IMR-90 (cell line): ENCODE data around the gene CCDC136. TPM values are rescaled to one million over a fixed set of nuclear protein-coding genes. Genes with fewer than 3 reads are reported as not detected.

Experiments
- ATAC-seq: fragments of 200-7000 bp; cut with Tn5 transposase; 2 replicates; pipeline ENCODE4 v1.9.1; 2020; ENCODE audit warnings: low read depth, mild to moderate bottlenecking, moderate library complexity
- BruUV-seq: library from RNA; stranded (reverse); fragments of 400-500 nt; replicated peaks from 2 replicates; lab custom pipeline; 2021; lab: Mats Ljungman, UMichigan
- CTCF ChIA-PET: fragments of 300-600 bp; formaldehyde crosslinking; extraction: SDS; loops from one replicate; lab custom pipeline; 2021; ENCODE audit warnings: antibody characterized with exemption; lab: Yijun Ruan, JAX
- POLR2A ChIA-PET: fragments of 300-600 bp; sonication (Branson Sonifier 250); formaldehyde crosslinking; loops from one replicate; lab custom pipeline; 2022; ENCODE audit warnings: antibody characterized with exemption; ENCODE audit not compliant: unreplicated experiment; lab: Charles Lee
- DNase-seq: peaks from one replicate; pipeline ENCODE4 v3.0.0; 2013
- H2AFZ ChIP-seq: replicated peaks from 2 replicates; pipeline ENCODE3; 2013; ENCODE audit warnings: low read length, mild to moderate bottlenecking; ENCODE audit not compliant: poor library complexity
- H2AK5ac ChIP-seq: 2 replicates; pipeline ENCODE4 v1.6.1; 2013; ENCODE audit warnings: low read depth, low read length, inconsistent platforms
- H2AK9ac ChIP-seq: replicated peaks from 2 replicates; pipeline ENCODE3; 2013; ENCODE audit warnings: mild to moderate bottlenecking, low read depth, low read length, moderate library complexity; ENCODE audit not compliant: poor library complexity
- H2BK120ac ChIP-seq: 2 replicates; pipeline ENCODE4 v1.6.1; 2013; ENCODE audit warnings: low read depth, low read length, inconsistent platforms
- H2BK15ac ChIP-seq: 3 replicates; pipeline ENCODE4 v1.6.1; 2013; ENCODE audit warnings: low read depth, low read length, inconsistent platforms
- H2BK20ac ChIP-seq: 2 replicates; pipeline ENCODE4 v1.6.1; 2013; ENCODE audit warnings: low read depth, mild to moderate bottlenecking, inconsistent platforms, low read length, moderate library complexity
- H2BK5ac ChIP-seq: 2 replicates; pipeline ENCODE4 v1.6.1; 2013; ENCODE audit warnings: mild to moderate bottlenecking, low read depth, low read length, inconsistent platforms; ENCODE audit not compliant: poor library complexity, severe bottlenecking
- H3K14ac ChIP-seq: replicated peaks from 2 replicates; pipeline ENCODE4 v1.6.1; 2013; ENCODE audit warnings: low read depth, low read length, inconsistent platforms
- H3K18ac ChIP-seq: 2 replicates; pipeline ENCODE4 v1.6.1; 2013; ENCODE audit warnings: low read depth, low read length, control low read depth
- H3K23ac ChIP-seq: 2 replicates; pipeline ENCODE4 v1.6.1; 2013; ENCODE audit warnings: low read depth, low read length, inconsistent platforms
- H3K27ac ChIP-seq: 2 replicates; pipeline ENCODE4 v1.5.1; 2013; ENCODE audit warnings: mild to moderate bottlenecking, control low read depth, low read length; ENCODE audit not compliant: insufficient read depth
- H3K27me3 ChIP-seq: 2 replicates; pipeline ENCODE4 v1.6.1; 2013; ENCODE audit warnings: low read length; ENCODE audit not compliant: control insufficient read depth, insufficient read depth
- H3K36me3 ChIP-seq: 2 replicates; pipeline ENCODE4 v1.6.1; 2013; ENCODE audit warnings: low read length, mixed read lengths; ENCODE audit not compliant: control insufficient read depth, insufficient read depth
- H3K4ac ChIP-seq: 2 replicates; pipeline ENCODE4 v1.6.1; 2013; ENCODE audit warnings: low read depth, low read length, inconsistent platforms
- H3K4me1 ChIP-seq: 2 replicates; pipeline ENCODE4 v1.6.1; 2013; ENCODE audit warnings: low read length, mixed read lengths; ENCODE audit not compliant: control insufficient read depth, insufficient read depth
- H3K4me2 ChIP-seq: 2 replicates; pipeline ENCODE4 v1.6.1; 2013; ENCODE audit warnings: low read depth, mild to moderate bottlenecking, control low read depth, low read length, moderate library complexity
- H3K4me3 ChIP-seq: 2 replicates; pipeline ENCODE4 v1.5.1; 2013; ENCODE audit warnings: low read depth, mild to moderate bottlenecking, control low read depth, low read length, moderate library complexity; ENCODE audit not compliant: insufficient read depth
- H3K56ac ChIP-seq: 2 replicates; pipeline ENCODE4 v1.6.1; 2013; ENCODE audit warnings: low read length, inconsistent platforms; ENCODE audit not compliant: insufficient read depth; ENCODE audit errors: extremely low read depth
- H3K79me1 ChIP-seq, 2 experiments: 2 replicates each; pipeline ENCODE4 v1.6.1; 2013; ENCODE audit warnings: low read length in 2 of 2, inconsistent platforms in 1 of 2, low read depth in 1 of 2
- H3K9ac ChIP-seq: 2 replicates; pipeline ENCODE4 v1.6.1; 2013; ENCODE audit warnings: low read depth, low read length, control low read depth
- H3K9me1 ChIP-seq: 2 replicates; pipeline ENCODE4 v1.6.1; 2013; ENCODE audit warnings: low read length, inconsistent platforms; ENCODE audit not compliant: insufficient read depth
- H3K9me3 ChIP-seq: 2 replicates; pipeline ENCODE4 v1.6.1; 2013; ENCODE audit warnings: low read length; ENCODE audit not compliant: control insufficient read depth, insufficient read depth
- H4K20me1 ChIP-seq: 2 replicates; pipeline ENCODE4 v1.6.1; 2013; ENCODE audit warnings: low read length, inconsistent platforms; ENCODE audit not compliant: insufficient read depth
- H4K5ac ChIP-seq: 2 replicates; pipeline ENCODE4 v1.6.1; 2013; ENCODE audit warnings: mild to moderate bottlenecking, low read depth, low read length, control low read depth
- H4K8ac ChIP-seq, 2 experiments: 2 replicates each; pipeline ENCODE4 v1.6.1; 2013; ENCODE audit warnings: low read depth in 2 of 2, low read length in 2 of 2, control low read depth in 1 of 2, inconsistent platforms in 1 of 2
- H4K91ac ChIP-seq: 2 replicates; pipeline ENCODE4 v1.6.1; 2013; ENCODE audit warnings: low read depth, low read length, inconsistent platforms; ENCODE audit not compliant: insufficient read depth
- FOS ChIP-seq: fragments of 150-350 bp; IDR thresholded peaks from 2 replicates; pipeline ENCODE4 v1.6.1; 2016; ENCODE audit warnings: low read depth, low read length
- RCOR1 ChIP-seq: IDR thresholded peaks from 2 replicates; pipeline ENCODE4 v1.6.1; 2012; ENCODE audit warnings: mild to moderate bottlenecking, low read length, improper control_type of control experiment; ENCODE audit not compliant: insufficient replicate concordance
- WGBS, 2 experiments: methylation state at CpG; one replicate each; pipeline versions ENCODE4 v1.1.5 to v1.1.7; 2013; ENCODE audit warnings: missing lambda C conversion rate in 2 of 2; ENCODE audit not compliant: insufficient read length in 1 of 2; ENCODE audit errors: extremely low coverage in 2 of 2; 5-methylcytosine and 5-hydroxymethylcytosine counted together
- dilution Hi-C: fragments of 300-500 bp; cut with HindIII; formaldehyde crosslinking; loops from one replicate; pipeline ENCODE4 v1.14.3; 2018; ENCODE audit warnings: low sequenced_read_pairs; ENCODE audit not compliant: unreplicated experiment
- in situ Hi-C: fragments of 300-500 bp; cut with MboI; formaldehyde crosslinking; loops from 3 replicates; pipeline ENCODE4 v1.14.3; 2019; ENCODE audit warnings: low sequenced_read_pairs, inconsistent platforms, mixed read lengths
- intact Hi-C: fragments of 100-400 bp; cut with micrococcal nuclease; formaldehyde crosslinking; loops from 2 replicates; pipeline ENCODE4 v1.10.0; 2022
- polyA plus RNA-seq, 3 experiments: library from polyadenylated mRNA; depleted of rRNA; stranded (reverse); fragments of >200 nt; gene quantifications; 2 replicates each; pipeline ENCODE4 v1.2.3, GENCODE V29; 2012; ENCODE audit warnings: low replicate concordance in 1 of 3
- total RNA-seq: library from RNA; depleted of rRNA; stranded (reverse); fragments of >200 nt; gene quantifications from 2 replicates; pipeline ENCODE4 v1.2.3, GENCODE V29; 2012

The CCDC136 gene
- total and polyA plus RNA-seq, 2 of the 4 experiments (the other 2 are of a cell fraction), result 7.7 to 18.0 TPM

GRCh38 chr7:128777156-128778123, 14.3 kb upstream of the CCDC136 start:
- Histone ChIP-seq H2AK5ac (no peak overlapping the region), H3K9me1 (peaks cover 11% of the 10 kb centered on the region), H2BK15ac (no peak overlapping the region), H3K56ac (no peak overlapping the region), H2AFZ (no peak overlapping the region), H2BK5ac (no peak overlapping the region), H3K23ac (no peak overlapping the region), H4K20me1 (peaks cover 28% of the 10 kb centered on the region; the same call in 1 of the 2 replicates), H3K4ac (no peak overlapping the region), H4K91ac (no peak overlapping the region), H3K9me3 (no peaks in the 10 kb centered on the region), H3K4me2 (no peak overlapping the region), H3K4me1 (peaks cover 4% of the 10 kb centered on the region; the same call in 1 of the 2 replicates), H3K27me3 (no peaks in the 10 kb centered on the region), H3K4me3 (no peak overlapping the region), H3K18ac (no peak overlapping the region), H3K36me3 (peaks cover 26% of the 10 kb centered on the region), H2AK9ac (no peak overlapping the region), H2BK120ac (no peak overlapping the region), H3K27ac (no peak overlapping the region), H4K8ac (no peak overlapping the region), H2BK20ac (no peak overlapping the region), H3K9ac (no peak overlapping the region), H3K14ac (no peak overlapping the region), H3K79me1 (peaks cover 2 to 10% of the 10 kb centered on the region in 2 experiments; a peak in 2 of 4 replicates), H4K5ac (no peak overlapping the region)
- no TSS peak for BruUV-seq
- CTCF ChIA-PET, result no interaction called here
- in situ Hi-C loops, result no loop called here
- intact Hi-C loops, result no loop called here
- WGBS, 2 experiments, result no CpG with 5 or more reads among the region's 5 CpGs
- DNase-seq, result peak; percentile 22
- no peak for ATAC-seq
- POLR2A ChIA-PET, result no interaction called here
- no peak for TF ChIP-seq RCOR1
- TF ChIP-seq FOS, result peak; percentile 41; the same call in 1 of the 2 replicates
- dilution Hi-C loops, result no loop called here
